K562 (cell line): ENCODE data around the gene SPATS2. TPM values are rescaled to one million over a fixed set of nuclear protein-coding genes. Genes with fewer than 3 reads are reported as not detected.

Experiments used
- ATAC-seq: fragments of 200-7000 bp; cut with Tn5 transposase; 3 replicates; pipeline ENCODE4 v1.9.1; 2020; ENCODE audit warnings: moderate library complexity
- BruUV-seq: library from RNA; stranded (reverse); fragments of 400-500 nt; replicated peaks from 2 replicates; lab custom pipeline; 2021; lab: Mats Ljungman, UMichigan
- CTCF ChIA-PET: fragments of 300-600 bp; formaldehyde crosslinking; extraction: SDS; loops from one replicate; lab custom pipeline; 2021; ENCODE audit warnings: low intra/inter-chr PET ratio; lab: Yijun Ruan, JAX
- POLR2A ChIA-PET: fragments of 300-600, 350-650 bp; sonication (Branson Sonifier 250); formaldehyde crosslinking; extraction: SDS; loops from one replicate; lab custom pipeline; 2021; ENCODE audit warnings: antibody characterized with exemption, inconsistent platforms; lab: Yijun Ruan, JAX
- DNase-seq, 4 experiments: peaks; one replicate each; pipeline versions ENCODE4 v3.0.0 to v3.0.0-alpha.2; 2011 to 2018; ENCODE audit warnings: low spot score in 3 of 4, mixed read lengths in 3 of 4; ENCODE audit errors: extremely low read depth in 1 of 4
- FAIRE-seq: peaks from 2 replicates; lab custom pipeline; 2011; peaks lifted over from hg19 to GRCh38; lab: Jason Lieb, UNC
- H2AFZ ChIP-seq: 2 replicates; pipeline ENCODE4 v1.6.0; 2011; ENCODE audit warnings: low read depth, low read length, control low read depth, inconsistent platforms
- H3K27ac ChIP-seq: fragments of 200-600 bp; 3 replicates; pipeline ENCODE4 v1.8.0; 2011; ENCODE audit warnings: low read depth, mild to moderate bottlenecking, control low read depth, inconsistent platforms, low read length, moderate library complexity, mixed read lengths; ENCODE audit errors: extremely low read depth
- H3K27me3 ChIP-seq, 2 experiments: fragments of 300-600 bp in 1 of 2; 2 replicates in 1 of 2; 3 replicates in 1 of 2; pipeline versions ENCODE4 v1.6.0 to v1.8.0; 2011; ENCODE audit warnings: inconsistent platforms in 2 of 2, low read length in 2 of 2, mild to moderate bottlenecking in 1 of 2, mixed read lengths in 1 of 2, moderate library complexity in 1 of 2; ENCODE audit not compliant: control insufficient read depth in 2 of 2, insufficient read depth in 2 of 2
- H3K36me3 ChIP-seq: fragments of 300-600 bp; 3 replicates; pipeline ENCODE4 v1.8.0; 2011; ENCODE audit warnings: mild to moderate bottlenecking, low read length, inconsistent platforms; ENCODE audit not compliant: control insufficient read depth, insufficient read depth
- H3K4me1 ChIP-seq, 2 experiments: fragments of 200-600 bp in 1 of 2; replicated peaks in 1 of 2; 2 replicates in 1 of 2; 3 replicates in 1 of 2; pipeline versions ENCODE4 v1.5.1 to v1.8.0; 2011; ENCODE audit warnings: inconsistent platforms in 2 of 2, low read length in 2 of 2, mild to moderate bottlenecking in 1 of 2, mixed read lengths in 1 of 2, moderate library complexity in 1 of 2; ENCODE audit not compliant: control insufficient read depth in 2 of 2, insufficient read depth in 2 of 2
- H3K4me2 ChIP-seq: 2 replicates; pipeline ENCODE4 v1.6.1; 2011; ENCODE audit warnings: low read length, control low read depth, inconsistent platforms, mixed read lengths; ENCODE audit not compliant: insufficient read depth
- H3K4me3 ChIP-seq: fragments of 200-600 bp; sonication (generic), shearing (Covaris generic); 2 replicates; pipeline ENCODE4 v1.5.1; 2016; ENCODE audit warnings: control low read depth, inconsistent platforms
- H3K79me2 ChIP-seq: fragments of 200-600 bp; 3 replicates; pipeline ENCODE4 v1.8.0; 2011; ENCODE audit warnings: low read length, inconsistent platforms; ENCODE audit not compliant: control insufficient read depth, insufficient read depth
- H3K9ac ChIP-seq, 2 experiments: 2 replicates each; pipeline versions ENCODE4 v1.6.0 to v1.6.1; 2011; ENCODE audit warnings: low read depth in 2 of 2, low read length in 2 of 2, control low read depth in 1 of 2, inconsistent platforms in 1 of 2, mild to moderate bottlenecking in 1 of 2, mixed read lengths in 1 of 2; ENCODE audit not compliant: insufficient read depth in 1 of 2
- H3K9me1 ChIP-seq: one replicate; pipeline ENCODE4 v1.6.0; 2011; ENCODE audit warnings: inconsistent platforms, mild to moderate bottlenecking, low read length, moderate library complexity; ENCODE audit not compliant: control insufficient read depth, insufficient read depth
- H3K9me3 ChIP-seq: replicated peaks from 2 replicates; pipeline ENCODE4 v1.5.1; 2011; ENCODE audit warnings: low read depth, low read length, inconsistent platforms; ENCODE audit not compliant: control insufficient read depth, insufficient read depth
- H4K20me1 ChIP-seq: replicated peaks from 2 replicates; pipeline ENCODE4 v1.6.1; 2011; ENCODE audit warnings: low read length, inconsistent platforms, mixed read lengths; ENCODE audit not compliant: control insufficient read depth, insufficient read depth
- ARID1B ChIP-seq: fragments of 450-650 bp; IDR thresholded peaks from 2 replicates; pipeline ENCODE4 v1.6.1; 2016; ENCODE audit warnings: antibody characterized with exemption, mild to moderate bottlenecking, inconsistent platforms
- DACH1 ChIP-seq: fragments of 450-650 bp; IDR thresholded peaks from 2 replicates; pipeline ENCODE4 v1.6.1; 2018; ENCODE audit not compliant: partially characterized antibody
- ESRRA ChIP-seq: fragments of 450-650 bp; IDR thresholded peaks from 2 replicates; pipeline ENCODE4 v1.6.1; 2014; ENCODE audit warnings: low read depth, mild to moderate bottlenecking, moderate library complexity, borderline replicate concordance
- KHSRP ChIP-seq: fragments of 450-650 bp; IDR thresholded peaks from 2 replicates; pipeline ENCODE4 v1.6.1; 2017
- MEIS2 ChIP-seq: fragments of 450-650 bp; IDR thresholded peaks from 2 replicates; pipeline ENCODE4 v1.6.1; 2014; ENCODE audit warnings: mild to moderate bottlenecking; ENCODE audit not compliant: partially characterized antibody
- MXI1 ChIP-seq: IDR thresholded peaks from 2 replicates; pipeline ENCODE4 v1.6.1; 2011; ENCODE audit warnings: low read depth, mild to moderate bottlenecking, improper control_type of control experiment, low read length
- NFYB ChIP-seq: IDR thresholded peaks from 2 replicates; pipeline ENCODE4 v1.6.1; 2011; ENCODE audit warnings: mild to moderate bottlenecking, moderate library complexity; ENCODE audit not compliant: insufficient read length; ENCODE audit errors: extremely low read depth
- PHF21A ChIP-seq: fragments of 450-650 bp; IDR thresholded peaks from 2 replicates; pipeline ENCODE4 v1.6.1; 2017; ENCODE audit warnings: low read depth, borderline replicate concordance
- POU5F1 ChIP-seq: fragments of 150-350 bp; IDR thresholded peaks from 2 replicates; pipeline ENCODE4 v1.6.1; 2014; ENCODE audit warnings: borderline replicate concordance, low read length, low read depth, mild to moderate bottlenecking; ENCODE audit not compliant: partially characterized antibody
- TCF7 ChIP-seq: sonication (generic); IDR thresholded peaks from 2 replicates; pipeline ENCODE4 v1.6.1; 2016; ENCODE audit warnings: antibody characterized with exemption, borderline replicate concordance
- THRB ChIP-seq: fragments of 450-650 bp; formaldehyde crosslinking; conservative IDR thresholded peaks from 2 replicates; pipeline ENCODE4 v1.4.0; 2022; ENCODE audit warnings: mild to moderate bottlenecking, missing genetic modification characterization
- VEZF1 ChIP-seq: fragments of 200-800 bp; sonication (Bioruptor generic); IDR thresholded peaks from 2 replicates; pipeline ENCODE4 v1.6.1; 2017; ENCODE audit warnings: missing genetic modification characterization, missing compliant biosample characterization
- XRCC5 ChIP-seq: fragments of 200-400 bp; formaldehyde crosslinking; IDR thresholded peaks from 2 replicates; pipeline ENCODE4 v1.6.1; 2017; ENCODE audit warnings: low read depth, mild to moderate bottlenecking, low read length
- ZBTB2 ChIP-seq: fragments of 450-650 bp; IDR thresholded peaks from 2 replicates; pipeline ENCODE4 v1.6.1; 2016; ENCODE audit warnings: antibody characterized with exemption
- ZFX ChIP-seq: sonication (generic); formaldehyde crosslinking; IDR thresholded peaks from 2 replicates; pipeline ENCODE4 v1.8.0; 2022; ENCODE audit warnings: mild to moderate bottlenecking, missing genetic modification reagents, moderate library complexity
- ZNF431 ChIP-seq: sonication (generic); formaldehyde crosslinking; IDR thresholded peaks from 2 replicates; pipeline ENCODE4 v1.8.0; 2022; ENCODE audit warnings: mild to moderate bottlenecking, missing genetic modification reagents
- WGBS: fragments of 100-300 bp; shearing (Covaris generic); methylation state at CpG from one replicate; pipeline ENCODE4 v1.1.6; 2016; ENCODE audit warnings: low coverage, mixed read lengths; ENCODE audit not compliant: insufficient coverage; ENCODE audit errors: missing lambda C conversion rate; 5-methylcytosine and 5-hydroxymethylcytosine counted together
- in situ Hi-C: fragments of 300-500 bp; cut with MboI; formaldehyde crosslinking; loops from 4 replicates; pipeline ENCODE4 v1.15.0; 2018; ENCODE audit warnings: inconsistent platforms, mixed read lengths
- intact Hi-C: fragments of 100-400 bp; cut with micrococcal nuclease; formaldehyde crosslinking; loops from 2 replicates; pipeline ENCODE4 v1.14.2; 2022
- polyA plus RNA-seq, 8 experiments: library from polyadenylated mRNA; depleted of rRNA in 4 of 8; stranded (reverse) in 5 of 8; unstranded in 3 of 8; fragments of >200 nt; fragmentation: Nextera tagmentation in 2 of 8; fragmentation: Illumina TruSeq in 1 of 8; extraction: Ambion mirVana in 2 of 8; extraction: Trizol in 1 of 8; gene quantifications; 2 replicates each; pipeline versions ENCODE4 v1.2.1 to v1.2.3, GENCODE V29; 2011 to 2014; ENCODE audit warnings: inconsistent platforms in 1 of 8, missing spikeins in 1 of 8
- total RNA-seq, 7 experiments: library from RNA; depleted of rRNA in 6 of 7; stranded (reverse); fragments of >200 nt in 6 of 7; fragmentation: Illumina TruSeq in 2 of 7; extraction: Trizol in 2 of 7; gene quantifications; 2 replicates each; pipeline versions ENCODE4 v1.2.1 to v1.2.3, GENCODE V29; 2011 to 2021; ENCODE audit warnings: low replicate concordance in 1 of 7
- TF ChIP-seq, protein P1 (sequence below): IDR thresholded peaks from 2 replicates; pipeline ENCODE4 v1.6.1; 2014; ENCODE audit warnings: antibody characterized with exemption

SPATS2 gene
- total and polyA plus RNA-seq, 9 of the 15 experiments (the other 6 are each of a cell fraction or from before 2014, with no cell fraction given) = 5.4 to 48.2 (median 17.5) TPM

DNA sequence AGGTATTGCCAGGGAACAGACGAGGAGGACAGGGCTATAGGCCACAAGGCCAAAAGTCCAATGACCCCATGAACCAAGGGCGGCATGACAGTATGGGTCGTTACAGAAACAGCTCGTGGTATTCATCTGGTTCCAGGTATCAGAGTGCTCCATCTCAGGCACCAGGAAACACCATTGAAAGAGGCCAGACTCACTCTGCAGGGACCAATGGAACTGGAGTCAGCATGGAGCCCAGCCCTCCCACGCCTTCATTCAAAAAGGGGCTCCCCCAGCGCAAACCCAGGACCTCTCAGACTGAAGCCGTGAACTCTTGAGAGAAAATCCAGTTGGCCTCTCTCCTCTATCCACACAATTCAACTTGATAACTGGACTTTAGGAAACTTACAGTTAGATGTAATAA, 158.7 kb downstream of the SPATS2 start:
- Histone ChIP-seq H3K36me3 (peaks cover 34% of the 10 kb centered on the region), H3K27ac (no peak overlapping the region), H4K20me1 (no peaks in the 10 kb centered on the region), H3K79me2 (no peaks in the 10 kb centered on the region), H3K4me1 (no peaks in the 10 kb centered on the region), H3K9me1 (no peaks in the 10 kb centered on the region), H2AFZ (no peak overlapping the region), H3K9me3 (no peaks in the 10 kb centered on the region), H3K27me3 (no peaks in the 10 kb centered on the region), H3K4me2 (no peak overlapping the region), H3K4me3 (no peak overlapping the region), H3K9ac (no peak overlapping the region)
- POLR2A ChIA-PET = interaction anchor here (0.5 to 2.2 kb wide), 3 partner anchors 9 to 26 kb away, joined by 3 to 9 read pairs (median 5); no protein-coding TSS in a partner anchor
- FAIRE-seq = no peak
- WGBS = 82% methylated on average over 7 of the region's 7 CpGs
- in situ Hi-C loops (no loop called here), intact Hi-C loops (no loop called here)
- no TSS peak for BruUV-seq
- TF ChIP-seq TCF7 = no peak
- no peak for TF ChIP-seq ZBTB2
- no peak for TF ChIP-seq PHF21A
- TF ChIP-seq MXI1 = no peak
- no peak for TF ChIP-seq NFYB
- no peak for TF ChIP-seq POU5F1
- TF ChIP-seq, protein P1, sequence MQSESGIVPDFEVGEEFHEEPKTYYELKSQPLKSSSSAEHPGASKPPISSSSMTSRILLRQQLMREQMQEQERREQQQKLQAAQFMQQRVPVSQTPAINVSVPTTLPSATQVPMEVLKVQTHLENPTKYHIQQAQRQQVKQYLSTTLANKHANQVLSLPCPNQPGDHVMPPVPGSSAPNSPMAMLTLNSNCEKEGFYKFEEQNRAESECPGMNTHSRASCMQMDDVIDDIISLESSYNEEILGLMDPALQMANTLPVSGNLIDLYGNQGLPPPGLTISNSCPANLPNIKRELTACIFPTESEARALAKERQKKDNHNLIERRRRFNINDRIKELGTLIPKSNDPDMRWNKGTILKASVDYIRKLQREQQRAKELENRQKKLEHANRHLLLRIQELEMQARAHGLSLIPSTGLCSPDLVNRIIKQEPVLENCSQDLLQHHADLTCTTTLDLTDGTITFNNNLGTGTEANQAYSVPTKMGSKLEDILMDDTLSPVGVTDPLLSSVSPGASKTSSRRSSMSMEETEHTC = no peak
- no peak for TF ChIP-seq ESRRA
- TF ChIP-seq ZFX (CRISPR knock-in tag) = no peak
- no peak for TF ChIP-seq THRB (CRISPR knock-in tag)
- TF ChIP-seq DACH1 = no peak
- TF ChIP-seq KHSRP = no peak
- no peak for TF ChIP-seq XRCC5
- no peak for TF ChIP-seq VEZF1 (CRISPR knock-in tag)
- TF ChIP-seq ARID1B = no peak
- no peak for TF ChIP-seq MEIS2
- no peak for TF ChIP-seq ZNF431 (CRISPR knock-in tag)
- CTCF ChIA-PET = no interaction called here
- no peak for DNase-seq
- no peak for ATAC-seq
